GOT3 (cell line): Measurements from ENCODE around the gene AKIRIN2.
"Not testable (repeated sequence)": the region's sequence is repeated elsewhere in the genome, so short reads cannot be mapped to it uniquely, and the experiment has no call there.

Experiments used
- DNase-seq: peaks from one replicate; lab custom pipeline; 2025; ENCODE audit warnings: mixed read lengths; lab: John Stamatoyannopoulos, UW

Gene AKIRIN2

DNA sequence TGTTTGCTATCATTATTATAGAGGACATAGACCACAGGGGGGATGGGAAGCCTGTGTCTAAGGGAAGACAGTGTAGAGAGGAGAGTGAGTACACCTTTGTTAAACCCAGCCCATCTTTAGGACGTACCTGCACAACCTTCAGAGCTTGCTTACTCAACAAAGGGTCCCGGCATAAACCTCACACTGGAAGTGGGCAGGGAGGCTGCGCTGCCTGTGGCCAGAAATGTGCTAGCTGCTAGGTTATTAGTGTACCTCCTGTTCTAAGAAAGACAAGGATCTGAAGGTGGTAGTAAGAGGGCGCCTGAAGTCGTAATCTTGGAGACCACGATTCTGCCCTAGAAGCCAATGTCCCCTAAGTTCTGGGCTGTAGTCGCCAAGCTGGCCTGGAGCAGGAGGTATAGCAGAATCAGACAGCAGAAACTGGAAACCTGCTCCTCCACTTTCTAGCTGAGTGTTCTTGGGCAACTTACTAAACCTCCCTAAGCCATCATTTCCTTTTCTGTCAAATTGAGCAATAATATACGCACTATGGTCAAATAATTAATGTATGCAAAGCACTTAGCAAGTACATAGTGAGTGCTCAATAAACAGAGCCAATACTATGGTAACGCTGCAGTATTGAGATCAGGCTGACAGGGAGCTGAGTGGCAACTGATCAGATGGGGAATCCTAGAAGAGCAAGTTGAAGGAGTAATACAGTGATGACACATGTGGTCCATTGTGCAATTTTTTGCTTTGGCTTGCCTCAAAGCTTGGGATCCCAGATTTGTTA, 16.8 kb upstream of the AKIRIN2 start:
- DNase-seq = no peak

DNA sequence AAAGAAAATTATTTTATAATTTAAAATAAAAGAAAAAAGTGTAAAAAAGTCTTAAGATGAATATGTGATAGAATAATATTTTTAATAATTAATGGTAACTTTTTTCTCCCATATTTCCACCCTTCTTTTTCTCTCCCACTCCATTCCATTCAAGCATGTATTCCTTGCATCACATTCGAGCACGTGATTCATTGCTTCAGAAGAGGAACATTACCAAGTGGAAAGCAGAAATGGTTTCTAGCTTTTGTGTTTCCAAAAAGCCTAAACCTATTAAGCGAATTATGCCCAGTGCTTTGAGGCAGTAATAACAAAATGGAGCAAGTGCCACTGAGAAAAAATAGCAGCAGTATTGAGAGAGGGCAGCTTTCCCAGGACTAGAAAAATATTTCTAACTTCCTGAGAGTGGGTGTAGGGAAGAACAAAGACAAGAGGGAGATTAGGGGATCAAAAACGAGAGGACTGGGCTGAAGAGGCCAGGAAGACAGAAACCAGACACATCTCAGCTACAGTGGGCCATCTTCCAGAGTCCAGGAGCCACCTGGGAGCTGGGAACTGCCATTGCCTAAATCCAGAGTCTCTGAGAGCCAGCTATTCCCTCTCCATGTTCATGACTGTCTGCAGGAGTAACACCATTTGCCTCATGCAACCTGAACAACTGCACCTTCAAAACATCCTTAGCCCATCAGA, 15.0 kb upstream of the AKIRIN2 start:
- DNase-seq = no peak

DNA sequence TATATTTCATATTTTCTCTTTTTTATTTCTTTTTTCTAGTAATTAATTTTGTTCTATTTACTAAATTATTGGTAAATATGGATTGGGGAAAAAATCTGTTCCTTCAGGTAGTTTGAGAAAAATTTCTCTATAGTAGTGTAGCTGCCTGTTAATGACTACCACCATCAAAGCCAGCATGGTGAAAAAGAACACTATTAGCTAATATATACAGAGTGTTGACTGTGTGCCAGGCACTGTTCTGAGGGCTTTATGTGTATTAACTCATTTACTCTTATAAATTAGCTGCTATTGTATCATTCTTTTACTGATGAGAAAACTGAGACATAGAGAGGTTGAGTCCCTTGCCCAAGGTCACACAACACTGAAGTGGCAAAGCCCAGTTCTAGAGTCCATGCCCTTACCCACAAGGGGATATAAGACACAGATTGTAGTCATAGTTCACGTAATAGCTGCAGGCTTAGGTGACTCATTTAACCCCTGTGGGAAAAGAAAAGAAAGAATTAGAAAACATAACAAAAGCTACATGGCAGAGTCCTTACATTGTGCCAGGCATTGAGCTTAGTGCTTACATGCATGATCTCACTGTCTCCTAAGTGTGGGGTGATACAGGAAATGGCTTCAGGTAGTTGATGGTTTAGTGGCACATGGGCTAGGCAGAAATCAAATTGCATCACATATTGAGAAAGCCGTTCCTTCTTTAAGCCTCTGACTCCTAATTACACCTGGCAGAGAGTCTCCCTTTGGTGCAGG, 12.2 kb upstream of the AKIRIN2 start:
- no peak for DNase-seq

DNA sequence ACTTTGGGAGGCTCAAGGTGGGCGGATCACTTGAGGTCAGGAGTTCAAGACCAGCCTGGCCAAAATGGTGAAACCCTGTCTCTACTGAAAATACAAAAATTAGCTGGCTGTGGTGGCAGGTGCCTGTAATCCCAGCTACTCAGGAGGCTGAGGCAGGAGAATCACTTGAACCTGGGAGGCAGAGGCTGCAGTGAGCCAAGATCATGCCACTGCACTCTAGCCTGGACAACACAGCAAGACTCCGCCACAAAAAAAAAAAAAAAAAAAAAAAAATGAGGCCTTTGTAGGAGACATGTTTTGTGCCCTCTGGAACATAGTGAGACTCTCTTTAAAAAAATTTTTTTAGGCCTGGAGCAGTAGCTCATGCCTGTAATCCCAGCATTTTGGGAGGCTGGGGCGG, 10.7 kb upstream of the AKIRIN2 start:
- not testable (repeated sequence) for DNase-seq

DNA sequence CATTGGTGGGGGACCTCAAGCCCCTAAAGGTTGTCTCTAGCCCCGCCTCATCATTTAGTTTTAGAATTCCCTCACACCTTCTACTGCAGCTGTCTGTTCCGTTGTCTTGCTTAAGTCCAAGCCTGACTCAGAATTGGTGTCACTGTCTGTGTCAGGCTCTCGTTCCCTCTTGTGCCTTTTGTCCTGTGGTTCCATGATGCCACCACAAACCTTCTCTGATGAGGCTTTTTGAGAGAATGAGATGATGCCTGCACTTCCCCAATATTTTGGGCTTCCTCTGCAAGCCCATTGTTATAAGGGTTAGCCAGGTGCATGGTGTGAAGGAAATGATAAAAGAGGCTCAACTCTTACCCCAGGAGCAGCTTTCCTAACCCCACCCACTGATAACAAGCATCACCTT, 8.1 kb upstream of the AKIRIN2 start:
- DNase-seq = no peak

DNA sequence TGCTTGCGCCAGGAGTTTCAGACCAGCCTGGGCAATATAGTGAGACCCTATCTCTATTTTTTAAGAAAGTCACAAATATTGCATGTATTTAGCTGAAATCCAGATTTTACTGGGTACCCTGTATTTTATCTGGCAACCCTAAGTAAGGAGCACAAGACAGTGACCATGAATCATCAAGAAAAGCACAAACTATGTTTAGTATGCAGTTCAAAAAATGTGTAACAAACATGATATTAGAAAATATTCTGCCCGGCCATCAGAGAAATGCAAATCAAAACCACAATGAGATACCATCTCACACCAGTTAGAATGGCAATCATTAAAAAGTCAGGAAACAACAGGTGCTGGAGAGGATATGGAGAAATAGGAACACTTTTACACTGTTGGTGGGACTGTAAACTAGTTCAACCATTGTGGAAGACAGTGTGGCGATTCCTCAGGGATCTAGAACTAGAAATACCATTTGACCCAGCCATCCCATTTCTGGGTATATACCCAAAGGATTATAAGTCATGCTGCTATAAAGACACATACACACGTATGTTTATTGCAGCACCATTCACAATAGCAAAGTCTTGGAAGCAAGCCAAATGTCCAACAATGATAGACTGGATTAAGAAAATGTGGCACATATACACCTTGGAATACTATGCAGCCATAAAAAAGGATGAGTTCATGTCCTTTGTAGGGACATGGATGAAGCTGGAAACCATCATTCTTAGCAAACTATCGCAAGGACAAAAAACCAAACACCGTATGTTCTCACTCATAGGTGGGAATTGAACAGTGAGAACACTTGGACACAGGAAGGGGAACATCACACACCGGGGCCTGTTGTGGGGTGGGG, 6.8 kb upstream of the AKIRIN2 start:
- DNase-seq = not testable (repeated sequence)

DNA sequence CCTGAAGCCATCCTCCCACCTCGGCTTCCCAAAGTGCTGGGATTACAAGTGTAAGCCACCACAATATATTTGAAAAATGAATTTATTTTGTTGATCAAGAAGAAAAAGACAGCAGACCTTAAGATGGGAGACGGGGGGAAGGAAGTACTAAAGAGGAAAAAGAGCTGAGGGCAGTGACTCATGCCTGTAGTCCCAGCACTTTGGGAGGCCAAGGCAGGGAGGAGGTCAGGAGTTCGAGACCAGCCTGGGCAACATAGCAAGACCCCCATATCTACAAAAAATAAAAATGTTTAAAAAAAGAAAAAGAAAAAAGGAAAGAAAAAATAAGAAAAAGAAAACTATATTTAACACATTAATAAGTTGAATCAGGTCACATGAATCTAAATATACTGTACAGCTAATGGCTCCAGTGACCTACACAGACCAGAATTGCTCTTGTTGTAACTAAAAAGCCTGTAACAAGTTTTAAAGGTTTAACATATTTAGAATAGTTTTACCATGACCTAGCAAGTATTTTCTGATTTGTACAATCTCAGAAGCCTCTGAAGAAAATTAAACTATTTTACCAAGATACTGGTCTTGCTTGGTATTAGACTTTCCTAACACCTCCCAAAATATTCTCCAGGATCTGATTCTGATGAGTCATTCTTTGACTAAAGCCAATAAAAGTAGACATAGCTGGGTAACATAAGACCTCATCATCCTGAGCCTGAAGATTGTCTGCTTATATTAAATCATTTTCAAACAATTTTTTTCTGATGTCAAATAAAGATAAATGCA, 4.3 kb upstream of the AKIRIN2 start:
- DNase-seq = no peak

DNA sequence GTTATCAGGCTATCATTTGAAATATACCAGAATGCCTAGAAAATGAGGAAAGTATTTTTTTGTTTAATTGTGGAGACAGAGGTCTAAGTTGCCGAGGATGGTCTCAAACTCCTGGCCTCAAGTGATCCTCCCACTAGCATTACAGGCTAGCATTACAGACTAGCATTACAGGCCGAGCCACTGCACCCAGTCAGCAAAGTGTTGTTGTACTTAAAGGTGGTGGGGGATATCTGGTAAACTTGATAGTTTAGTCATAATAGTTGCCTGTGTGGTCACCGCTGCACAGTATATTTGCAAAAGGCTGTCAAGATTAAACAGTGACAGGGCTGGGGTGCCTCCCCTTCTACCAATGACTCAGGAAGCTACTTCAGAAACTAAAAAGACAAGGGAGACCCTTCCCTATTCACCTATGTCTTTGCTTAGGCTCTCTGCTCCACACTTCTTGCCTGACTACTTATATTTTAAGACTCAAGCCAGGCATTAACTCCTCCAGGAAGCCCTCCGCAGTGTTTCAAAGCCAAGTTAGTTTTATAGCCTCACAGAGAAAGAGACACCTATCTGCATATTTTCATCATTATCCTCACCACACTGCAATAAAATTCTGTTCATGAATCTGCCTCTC, 3.1 kb upstream of the AKIRIN2 start:
- DNase-seq = no peak

DNA sequence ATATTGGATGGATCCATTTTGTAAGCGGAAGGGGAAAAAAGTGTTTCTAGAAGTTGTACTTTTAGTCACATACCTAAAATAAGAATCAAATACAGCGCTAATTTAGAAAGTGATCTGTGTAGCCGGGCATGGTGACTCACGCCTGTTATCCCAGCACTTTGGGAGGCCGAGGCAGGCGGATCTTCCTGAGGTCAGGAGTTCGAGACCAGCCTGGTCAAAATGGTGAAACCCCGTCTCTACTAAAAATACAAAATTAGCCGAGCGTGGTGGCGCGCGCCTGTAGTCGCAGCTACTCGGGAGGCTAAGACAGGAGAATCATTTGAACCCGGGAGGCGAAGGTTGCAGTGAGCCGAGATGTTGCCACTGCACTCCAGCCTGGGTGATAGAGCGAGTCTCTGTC, 1.0 kb upstream of the AKIRIN2 start:
- not testable (repeated sequence) for DNase-seq

DNA sequence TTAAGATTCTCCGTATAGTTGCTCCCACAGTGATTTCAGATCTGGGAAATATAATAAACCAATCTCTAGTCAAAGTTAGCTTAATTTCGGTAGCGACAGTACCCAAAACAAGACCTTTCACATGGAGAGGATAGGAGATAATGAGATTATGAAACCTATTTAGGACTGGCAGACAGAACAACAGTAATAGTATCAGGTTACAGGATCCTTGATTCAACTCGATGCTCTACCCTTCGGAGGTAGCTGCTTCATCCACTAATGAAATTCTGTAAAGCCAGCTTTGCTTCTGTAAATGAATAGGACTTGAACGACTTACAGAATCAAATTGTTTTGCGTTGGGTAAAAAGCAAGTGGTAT, 534 bp upstream of the AKIRIN2 start:
- DNase-seq = no peak

DNA sequence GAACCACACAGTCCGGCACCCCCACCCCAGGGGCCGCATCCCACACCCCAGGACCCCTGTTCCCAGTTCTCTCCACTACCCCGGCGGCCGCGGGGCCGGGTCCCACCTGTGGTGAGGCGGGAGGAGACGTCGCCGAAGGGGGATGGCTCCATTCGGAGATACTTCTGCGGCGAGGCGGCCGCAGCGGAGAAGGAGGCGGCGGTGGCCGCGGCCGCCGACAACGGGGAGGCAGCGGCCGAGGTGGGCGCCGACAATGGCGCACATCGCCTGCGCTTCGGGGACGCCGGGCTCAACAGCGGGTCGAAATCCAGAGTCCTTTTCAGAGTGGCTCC, 723 bp downstream of the AKIRIN2 start:
- DNase-seq = no peak

DNA sequence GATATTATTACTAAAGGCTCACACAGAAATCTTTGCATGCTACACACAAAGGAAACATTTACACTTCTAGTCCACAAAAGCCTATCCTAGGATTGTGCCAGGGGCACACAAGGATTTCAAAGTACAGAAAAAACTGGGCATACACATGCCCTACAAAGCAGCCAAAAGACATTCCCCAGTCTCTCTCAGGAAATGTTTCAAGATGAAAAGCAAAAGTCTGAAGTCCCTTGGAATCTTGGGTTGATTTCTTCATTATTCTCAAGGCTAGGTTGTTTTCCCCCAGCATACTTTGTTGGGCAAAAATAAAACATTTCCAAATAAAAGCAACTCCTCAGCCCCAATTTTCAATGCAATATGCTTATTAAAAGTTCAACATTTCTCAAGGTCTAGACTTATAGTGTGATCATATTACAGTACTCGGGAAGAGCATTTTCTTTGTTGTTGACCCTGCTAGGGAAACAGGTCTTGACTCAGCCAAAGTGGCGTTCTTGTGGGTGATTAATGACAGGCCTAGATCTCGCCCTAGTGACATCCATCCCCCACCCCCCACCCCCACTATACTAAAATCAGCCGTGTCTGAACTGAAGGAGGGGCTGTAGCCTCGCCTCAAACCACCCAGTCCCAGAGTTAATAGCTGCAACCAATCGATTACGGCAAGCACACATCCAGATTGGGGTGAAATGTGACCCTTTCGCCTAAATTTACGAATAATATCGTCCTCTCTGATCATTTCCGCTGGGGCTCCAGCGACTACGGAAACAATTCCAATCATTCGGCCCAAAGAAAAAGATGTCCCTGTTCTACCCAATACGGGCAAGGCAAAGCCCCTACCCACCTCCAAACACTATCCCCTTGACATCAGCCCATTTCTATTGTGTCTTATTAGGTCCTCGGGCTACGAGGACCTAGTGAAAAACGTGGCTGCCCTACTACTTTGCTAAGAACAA, 1.4 kb downstream of the AKIRIN2 start:
- no peak for DNase-seq

DNA sequence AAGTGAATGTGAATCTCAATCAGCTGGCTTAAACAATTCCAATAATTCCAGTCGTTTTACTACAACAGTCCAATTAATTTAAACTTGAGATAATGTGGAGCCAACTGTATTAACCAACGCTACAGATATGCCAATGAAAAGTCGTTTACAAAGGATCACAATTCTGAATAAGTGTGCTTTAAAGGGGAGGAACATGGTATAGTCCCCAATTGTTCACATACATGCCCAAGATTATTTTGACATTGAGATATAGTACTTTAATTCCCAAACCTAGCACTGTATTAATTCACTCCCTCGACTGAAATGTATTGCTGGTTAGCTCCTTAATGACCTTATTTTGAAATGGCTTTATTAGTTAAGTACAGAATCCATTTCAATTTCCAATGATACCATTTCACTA, 2.5 kb downstream of the AKIRIN2 start:
- DNase-seq = no peak

DNA sequence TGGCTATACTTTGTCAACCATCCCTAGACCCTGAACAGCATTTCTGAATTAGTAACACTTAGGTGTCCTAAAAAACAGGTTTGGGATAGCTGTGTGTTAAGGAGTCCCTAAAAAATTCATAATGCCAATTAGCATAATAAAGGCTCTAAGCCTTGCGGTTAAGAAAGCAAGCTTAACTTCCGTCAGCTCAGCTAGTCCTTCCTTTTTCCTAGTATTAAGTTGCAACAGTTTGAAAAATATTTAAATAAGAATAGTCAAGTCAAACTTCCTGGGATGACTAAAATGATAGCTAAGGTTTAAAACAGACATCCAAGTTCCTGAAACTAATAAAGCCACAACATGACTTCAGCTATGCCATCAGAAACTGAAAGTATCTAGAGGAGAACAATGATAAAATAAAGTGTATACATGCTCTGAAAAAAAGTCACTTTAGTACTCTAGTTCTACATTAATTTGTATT, 3.5 kb downstream of the AKIRIN2 start:
- DNase-seq = no peak

DNA sequence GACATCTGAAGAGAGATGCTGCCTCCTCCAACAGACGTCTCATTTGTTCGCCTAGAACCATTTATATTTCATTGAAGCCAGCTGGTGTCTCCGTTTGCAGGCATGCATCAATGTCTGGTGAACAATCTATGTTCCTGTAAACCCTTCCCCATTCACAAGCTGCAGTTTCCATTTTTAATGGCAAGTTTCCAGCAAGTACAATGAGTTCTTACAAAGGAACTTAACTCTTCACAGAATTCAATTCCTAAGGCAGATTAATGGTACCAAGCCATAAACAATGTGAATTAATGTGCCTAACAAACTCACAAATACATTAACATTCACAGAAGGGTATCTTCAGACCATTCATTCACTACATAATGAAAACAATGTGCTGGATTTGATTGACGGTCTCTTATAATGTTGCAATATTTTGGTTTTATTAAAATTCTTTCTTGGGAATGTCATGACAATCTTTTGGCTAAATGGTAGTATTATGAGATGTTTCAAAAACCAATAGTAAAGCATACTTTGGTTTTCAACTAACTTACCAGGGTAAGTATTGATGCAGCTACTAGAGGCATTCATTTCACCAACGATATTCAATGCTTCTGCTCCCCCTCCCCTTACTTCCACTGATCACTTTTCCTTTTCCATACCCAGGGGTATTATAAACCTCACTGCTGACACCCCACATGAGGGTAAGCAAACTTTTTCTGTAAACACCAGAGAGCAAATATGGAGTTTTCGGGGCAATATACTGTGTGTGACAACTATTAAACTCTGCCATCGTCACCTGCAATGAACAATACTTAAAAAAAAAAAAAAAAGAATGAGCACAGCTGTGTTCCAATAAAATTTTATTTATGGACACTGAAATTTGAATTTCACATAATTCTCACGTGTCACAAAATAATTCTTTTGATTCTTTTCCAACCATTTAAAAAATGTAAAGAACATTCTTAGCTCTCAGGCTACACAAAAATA, 4.2 kb downstream of the AKIRIN2 start:
- no peak for DNase-seq

DNA sequence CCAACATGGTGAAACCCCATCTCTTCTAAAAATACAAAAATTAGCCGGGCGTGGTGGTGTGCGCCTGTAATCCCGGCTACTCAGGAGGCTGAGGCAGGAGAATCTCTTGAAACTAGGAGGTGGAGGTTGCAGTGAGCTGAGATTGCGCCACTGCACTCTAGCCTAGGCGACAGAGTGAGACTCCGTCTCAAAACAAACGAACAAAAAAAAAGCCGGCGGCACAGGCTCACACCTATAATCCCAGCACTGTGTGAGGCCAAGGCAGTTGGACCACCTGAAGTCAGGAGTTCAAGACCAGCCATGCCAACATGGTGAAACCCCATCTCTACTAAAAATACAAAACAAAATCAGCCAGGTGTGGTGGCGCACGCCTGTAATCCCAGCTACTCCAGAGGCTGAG, 5.2 kb downstream of the AKIRIN2 start:
- DNase-seq = not testable (repeated sequence)

DNA sequence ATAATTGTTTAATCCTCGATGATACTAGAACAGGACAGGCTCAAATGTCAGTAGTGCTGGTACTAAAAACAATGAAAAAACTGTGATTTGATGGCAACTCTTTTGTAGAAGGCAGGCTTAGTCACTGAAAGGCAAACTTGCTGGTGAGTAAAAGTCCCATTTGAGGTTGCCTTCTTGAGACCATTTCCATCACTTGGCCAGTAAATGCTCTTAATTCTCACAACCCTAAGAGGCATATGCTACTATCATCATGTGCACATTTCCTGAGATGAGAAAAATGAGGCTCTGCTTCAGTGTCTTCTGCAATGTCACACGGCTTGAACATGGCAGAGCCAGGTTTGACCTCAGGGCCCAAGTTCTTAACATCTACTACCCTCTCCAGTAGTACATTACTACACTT, 9.9 kb downstream of the AKIRIN2 start:
- no peak for DNase-seq

DNA sequence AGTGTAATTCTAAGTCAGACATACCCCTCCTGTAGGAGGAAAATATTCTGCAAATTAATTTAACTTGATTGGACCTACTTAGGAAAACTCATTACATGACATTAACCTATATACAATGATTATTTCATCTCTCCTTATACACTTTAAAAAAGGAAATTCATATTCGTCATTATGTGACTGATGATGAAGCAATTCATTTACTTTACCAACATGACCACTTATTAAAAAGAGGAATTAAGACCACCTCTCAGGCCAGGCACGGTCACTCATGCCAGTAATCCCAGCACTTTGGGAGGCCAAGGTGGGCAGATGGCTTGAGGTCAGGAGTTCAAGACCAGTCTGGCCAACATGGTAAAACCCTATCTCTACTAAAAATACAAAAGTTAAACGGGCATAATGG, 11.6 kb downstream of the AKIRIN2 start:
- DNase-seq = no peak

DNA sequence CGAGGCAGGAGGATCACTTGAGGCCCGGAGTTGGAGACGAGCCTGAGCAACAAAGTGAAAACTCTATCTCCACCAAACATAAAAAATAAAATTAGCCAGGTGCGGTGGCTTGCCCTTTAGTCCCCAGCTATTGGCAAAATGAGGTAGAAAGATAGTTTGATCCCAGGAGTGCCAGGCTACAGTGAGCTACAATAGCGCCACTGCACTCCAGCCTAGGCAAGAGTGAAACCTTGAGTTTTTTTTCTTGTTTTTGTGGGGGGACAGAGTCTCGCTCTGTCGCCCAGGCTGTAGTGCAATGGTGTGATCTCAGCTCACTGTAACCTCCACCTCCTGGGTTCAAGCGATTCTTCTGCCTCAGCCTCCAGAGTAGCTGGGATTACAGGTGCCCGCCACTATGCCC, 14.1 kb downstream of the AKIRIN2 start:
- DNase-seq = not testable (repeated sequence)
